ENCODE results near the gene TECPR2.

TECPR2 gene

DNA sequence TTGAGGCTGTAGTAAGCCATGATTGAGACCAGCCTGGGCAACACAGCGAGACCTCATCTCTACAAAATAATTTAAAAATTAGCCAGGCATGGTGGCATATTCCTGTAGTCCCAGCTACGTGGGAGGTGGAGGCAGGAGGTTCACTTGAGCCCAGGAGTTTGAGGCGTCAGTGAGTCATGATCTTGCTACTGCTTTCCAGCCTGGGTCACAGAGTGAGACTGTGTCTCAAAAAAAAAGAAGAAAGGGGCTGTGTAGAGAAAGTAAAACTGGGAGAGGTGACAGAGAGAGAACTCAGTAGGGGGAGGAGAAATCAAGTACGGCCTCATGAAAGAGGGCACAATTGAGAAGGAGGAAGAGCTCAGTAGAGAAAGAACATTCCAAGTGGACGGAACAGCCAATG lies 12.4 kb downstream of the TECPR2 start:
- DNase-seq, result peak; percentile 11

DNA sequence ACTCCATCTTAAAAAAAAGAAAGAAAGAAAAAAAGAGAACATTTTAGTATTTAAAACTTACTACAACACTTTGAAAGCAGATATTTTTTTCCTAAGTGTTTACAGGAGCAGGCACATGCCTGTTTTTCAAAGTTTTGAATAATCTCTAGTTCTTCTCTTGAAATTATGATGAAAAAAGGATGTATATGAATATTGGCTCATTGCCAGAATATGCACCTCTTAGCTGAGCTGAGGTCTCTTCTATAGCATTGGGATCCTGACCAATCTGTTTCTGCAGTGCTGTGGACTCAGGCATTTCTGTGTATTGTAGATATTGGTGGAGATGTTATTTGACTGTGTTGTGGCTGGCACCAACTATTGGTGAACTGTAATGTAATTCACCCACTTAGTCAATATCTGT lies 15.0 kb downstream of the TECPR2 start:
- no peak for DNase-seq

DNA sequence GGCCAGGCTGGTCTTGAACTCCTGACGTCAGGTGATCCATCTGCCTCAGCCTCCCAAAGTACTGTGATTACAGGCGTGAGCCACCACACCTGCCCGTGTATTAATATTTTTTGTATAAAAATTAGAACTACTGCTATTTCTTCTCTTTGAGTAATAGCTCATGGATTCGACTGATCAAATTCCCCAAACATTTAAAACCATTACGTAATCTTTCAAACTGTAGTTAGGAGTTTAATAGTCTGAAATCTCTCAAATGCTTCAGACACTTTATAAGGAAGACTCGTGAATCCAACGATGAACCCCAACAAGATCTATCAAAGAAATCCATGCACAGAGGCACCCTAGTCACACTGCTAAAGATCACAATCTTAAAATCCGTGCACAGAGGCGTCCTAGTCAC lies 16.1 kb downstream of the TECPR2 start:
- DNase-seq, result no peak

DNA sequence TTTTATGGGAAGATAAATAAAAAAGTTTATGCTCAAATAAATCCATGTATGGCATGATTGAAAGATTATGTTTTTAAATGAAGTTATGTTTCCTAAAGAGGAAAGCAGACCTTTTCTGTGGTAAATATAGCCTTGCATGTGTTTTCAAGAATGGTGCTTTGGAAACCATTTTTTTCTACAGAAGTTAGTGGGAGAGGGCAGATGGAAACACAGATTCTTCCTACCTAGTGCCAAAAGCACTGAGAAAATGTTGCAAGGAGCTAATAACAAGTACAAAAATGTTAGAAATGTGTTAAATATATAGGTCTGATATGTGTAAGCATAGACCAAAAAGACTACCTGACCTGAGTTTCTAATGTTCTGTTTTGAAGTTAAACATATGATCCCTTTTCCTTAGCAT lies 24.3 kb downstream of the TECPR2 start:
- no peak for DNase-seq

DNA sequence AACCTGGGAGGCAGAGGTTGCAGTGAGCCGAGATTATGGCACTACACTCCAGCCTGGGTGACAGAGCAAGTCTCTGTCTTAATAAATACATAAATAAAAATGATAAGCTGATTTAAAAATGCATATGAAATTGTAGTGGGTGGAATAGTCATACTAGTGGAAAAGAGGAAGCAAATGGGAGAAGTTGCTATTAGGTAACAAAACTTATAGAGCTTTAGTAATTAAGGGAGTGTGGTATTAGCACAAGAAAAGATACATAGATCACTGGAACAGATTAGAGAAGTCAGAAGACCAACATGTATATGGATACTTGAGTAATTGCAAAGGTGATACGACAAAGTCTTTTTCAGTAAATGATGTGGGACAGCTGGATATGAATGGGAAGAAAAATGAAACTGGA lies 26.5 kb downstream of the TECPR2 start:
- no peak for DNase-seq

DNA sequence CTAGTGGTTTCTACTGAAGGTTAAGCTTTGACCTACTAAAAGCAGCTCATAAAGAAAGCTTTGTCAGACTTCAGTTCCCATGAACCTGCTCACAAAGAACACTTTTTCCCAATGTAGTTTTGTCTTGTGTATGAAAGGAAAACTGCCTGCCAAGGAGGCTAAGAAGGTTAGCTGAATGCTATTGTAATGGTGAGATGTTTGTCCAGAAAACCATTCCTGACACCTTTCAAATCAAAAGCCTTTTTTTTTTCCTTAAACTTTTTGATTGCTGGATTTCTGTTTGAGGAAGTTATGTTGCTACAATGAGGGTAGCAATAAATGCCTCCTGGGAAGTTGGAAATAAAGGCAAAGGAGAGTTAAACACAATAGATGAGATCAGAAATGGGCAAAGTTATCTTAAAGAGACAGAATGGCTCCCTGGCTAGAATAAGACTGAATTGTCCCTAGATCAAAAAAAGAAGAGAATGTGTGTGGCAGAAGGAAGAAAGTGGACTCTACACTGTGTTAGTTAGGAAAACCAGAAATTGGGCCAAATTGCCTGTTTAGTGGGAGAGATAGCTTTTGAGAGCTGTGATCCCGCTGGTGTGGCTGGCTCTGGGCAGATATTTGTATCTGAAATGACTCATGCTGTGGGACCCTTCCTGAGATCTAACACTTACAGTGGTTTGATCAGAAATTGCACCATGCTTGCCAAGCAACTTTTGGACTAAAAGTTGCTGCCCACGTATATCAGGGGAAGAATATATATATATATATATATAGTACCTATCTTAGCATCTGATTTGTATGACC lies 27.5 kb downstream of the TECPR2 start:
- DNase-seq, result no peak

DNA sequence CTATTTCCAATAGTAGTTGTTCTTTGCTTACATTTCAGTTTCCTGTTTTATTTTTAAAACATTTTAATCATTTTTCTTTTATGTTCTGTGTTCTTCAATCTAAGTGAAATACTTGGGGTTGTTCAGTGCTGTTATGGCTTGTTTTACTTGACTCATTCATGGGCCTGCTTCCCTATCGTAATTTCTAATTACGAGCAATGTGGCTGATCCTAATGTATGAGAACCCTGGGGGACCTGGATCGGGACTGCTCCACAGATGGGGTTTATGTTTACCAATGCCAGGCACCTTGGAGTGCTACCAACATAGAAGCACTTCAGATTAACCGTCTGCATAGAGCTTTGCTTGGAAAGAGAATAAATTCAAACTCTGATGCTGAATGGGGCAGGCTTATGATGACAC lies 29.8 kb downstream of the TECPR2 start:
- DNase-seq, result no peak

DNA sequence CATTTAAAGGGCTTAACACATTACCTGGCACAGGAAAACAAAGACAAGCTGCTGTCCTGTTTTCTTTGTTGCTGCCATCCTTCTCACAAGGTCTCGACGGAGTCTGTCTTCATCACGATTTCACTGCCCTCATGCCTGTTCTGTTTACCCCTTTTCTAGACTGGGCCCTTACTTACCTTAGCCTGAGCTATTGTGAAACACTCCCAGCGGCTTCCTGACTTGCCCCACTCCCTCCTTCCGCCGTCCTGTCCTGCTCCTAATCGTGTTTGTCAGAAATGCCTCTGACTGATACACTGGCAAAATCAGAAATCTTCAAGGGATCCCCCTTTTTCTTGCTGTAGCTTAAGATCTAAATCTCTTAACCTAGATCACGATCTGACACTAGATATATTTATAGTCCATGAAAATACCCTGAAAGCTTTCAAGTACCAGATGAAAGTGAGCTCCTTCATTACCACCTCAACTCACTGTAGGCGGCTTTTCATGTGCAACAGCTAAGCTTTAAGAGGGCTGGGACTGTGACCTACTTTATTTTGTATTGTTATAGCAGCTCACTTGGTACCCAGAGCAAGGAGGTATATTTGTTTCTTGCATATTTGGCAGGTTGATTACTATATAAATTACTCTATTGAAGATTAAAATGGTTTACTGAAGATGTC lies 32.1 kb downstream of the TECPR2 start:
- DNase-seq, result no peak

DNA sequence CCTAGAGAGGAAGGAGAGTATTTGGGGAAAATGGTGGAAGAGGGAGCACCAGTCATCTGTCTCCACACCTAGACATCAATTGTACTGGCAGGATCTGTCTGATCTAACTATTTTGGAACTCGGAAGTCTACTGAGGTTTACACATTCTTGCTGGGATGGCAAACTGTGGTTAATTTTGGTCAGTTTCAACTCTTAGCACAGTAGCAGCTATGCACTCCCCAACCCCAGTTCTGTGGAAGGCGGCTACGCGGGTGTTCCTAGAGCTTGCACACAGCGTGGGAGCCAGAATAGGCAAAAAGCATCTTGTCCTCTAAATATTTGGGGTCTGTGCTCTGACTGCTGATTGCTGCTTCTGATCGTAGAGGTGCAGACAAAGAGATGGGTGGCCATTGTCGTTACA lies 33.8 kb downstream of the TECPR2 start:
- DNase-seq, result no peak

DNA sequence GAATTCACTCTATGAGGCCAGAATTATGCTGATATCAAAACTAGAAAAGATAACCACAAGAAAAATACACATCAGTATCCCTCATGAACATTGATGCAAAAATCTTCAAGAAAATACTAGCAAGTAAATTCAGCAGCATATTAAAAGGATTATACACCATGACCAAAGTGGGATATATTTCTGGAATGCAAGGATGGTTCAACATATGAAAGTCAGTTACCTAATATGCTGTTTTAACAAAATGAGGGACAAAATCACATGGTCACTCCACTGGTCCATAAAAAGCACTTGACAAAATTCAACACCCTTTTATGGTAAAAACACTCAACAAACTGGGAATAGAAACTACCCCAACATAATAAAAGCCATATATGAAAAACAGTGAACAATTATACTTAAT lies 40.3 kb downstream of the TECPR2 start:
- DNase-seq, result no peak

DNA sequence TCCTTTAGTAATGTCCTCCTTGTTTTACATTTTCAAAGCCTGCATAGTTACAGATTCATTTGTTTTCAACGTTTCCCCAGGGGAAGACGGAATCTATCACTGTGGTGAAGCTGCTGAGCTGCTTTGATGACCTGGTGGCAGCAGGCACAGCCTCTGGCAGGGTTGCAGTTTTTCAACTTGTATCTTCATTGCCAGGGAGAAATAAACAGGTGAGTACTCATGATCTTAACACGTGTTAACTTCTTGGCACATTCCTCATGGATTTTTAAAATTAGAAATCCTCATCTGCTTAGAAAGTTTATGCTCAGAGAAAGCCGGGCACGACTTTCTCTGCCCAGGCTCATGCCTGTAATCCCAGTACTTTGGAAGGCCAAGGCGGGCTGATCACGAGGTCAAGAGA lies 44.5 kb downstream of the TECPR2 start:
- no peak for DNase-seq

DNA sequence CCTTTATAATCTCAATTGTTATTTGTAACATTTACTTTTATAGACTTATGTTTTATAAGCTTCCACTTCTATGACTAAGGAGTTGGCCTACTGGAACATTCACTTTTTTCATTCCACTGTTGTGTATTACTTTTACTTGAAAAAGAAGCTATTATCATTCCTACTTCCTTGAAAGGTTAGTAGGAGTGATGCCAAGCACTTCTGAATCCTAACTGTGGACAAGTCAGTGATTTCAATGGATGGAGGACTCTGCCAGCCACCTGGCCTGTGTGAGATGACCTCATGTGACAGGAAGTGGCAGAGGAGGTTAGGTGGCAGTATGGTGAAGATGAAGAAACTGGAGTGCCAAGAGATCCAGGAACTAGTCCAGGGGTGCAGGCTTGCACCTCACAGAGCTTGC lies 46.0 kb downstream of the TECPR2 start:
- DNase-seq, result peak; percentile 17

DNA sequence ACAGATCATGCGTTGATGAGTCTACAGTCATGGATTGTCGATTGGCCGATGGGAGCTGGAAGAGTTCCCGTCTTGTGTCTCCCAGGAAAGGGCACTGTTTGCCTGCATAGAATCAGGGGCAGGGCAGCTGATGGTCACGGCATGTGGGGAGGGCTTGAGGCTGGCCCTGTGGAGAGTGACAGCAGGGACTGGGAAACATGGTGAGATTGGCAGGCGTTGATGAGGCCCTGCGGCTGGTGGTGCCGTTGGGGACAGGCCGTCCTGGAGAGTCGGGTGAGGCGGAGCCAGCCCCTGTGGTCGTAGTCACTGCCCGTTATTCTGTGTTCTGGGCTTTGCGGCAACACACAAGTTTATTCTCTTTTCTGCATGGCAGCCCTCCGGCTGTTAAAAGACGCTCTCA lies 52.9 kb downstream of the TECPR2 start:
- no peak for DNase-seq

DNA sequence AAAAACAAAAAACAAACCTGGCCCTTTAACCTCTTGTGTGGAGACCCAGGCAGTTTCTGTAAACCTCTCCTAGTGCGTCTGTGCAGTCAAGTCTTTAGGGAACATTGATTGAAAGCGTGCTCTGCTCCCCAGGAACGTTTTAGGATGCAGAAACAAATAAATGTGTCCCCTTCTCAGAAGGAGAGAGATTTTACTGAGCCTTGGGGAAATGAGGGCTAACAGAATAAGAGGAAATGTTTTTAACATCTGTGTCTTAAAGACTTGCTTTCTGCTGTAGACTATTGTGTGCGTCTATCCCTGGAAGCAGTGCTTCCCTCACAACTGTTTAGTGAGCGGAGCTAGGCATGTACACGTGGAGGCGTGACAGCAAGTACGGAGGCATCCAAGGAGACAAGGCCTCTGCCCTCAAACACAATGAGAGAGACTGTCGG lies 54.3 kb downstream of the TECPR2 start:
- no peak for DNase-seq

DNA sequence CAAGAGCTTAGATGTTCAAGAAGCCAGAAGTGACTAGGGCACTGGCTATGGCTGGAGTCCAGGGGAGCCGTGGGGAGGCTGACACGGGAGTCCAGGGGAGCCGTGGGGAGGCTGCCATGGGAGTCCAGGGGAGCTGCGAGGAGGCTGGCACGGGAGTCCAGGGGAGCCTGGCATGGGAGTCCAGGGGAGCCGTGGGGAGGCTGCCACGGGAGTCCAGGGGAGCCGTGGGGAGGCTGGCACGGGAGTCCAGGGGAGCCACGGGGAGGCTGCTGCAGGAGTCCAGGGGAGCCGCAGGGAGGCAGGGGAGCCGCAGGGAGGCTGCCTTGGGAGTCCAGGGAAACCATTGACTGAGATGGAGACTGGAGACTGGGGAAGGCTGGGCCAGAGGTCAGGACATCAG lies 54.9 kb downstream of the TECPR2 start:
- no peak for DNase-seq

DNA sequence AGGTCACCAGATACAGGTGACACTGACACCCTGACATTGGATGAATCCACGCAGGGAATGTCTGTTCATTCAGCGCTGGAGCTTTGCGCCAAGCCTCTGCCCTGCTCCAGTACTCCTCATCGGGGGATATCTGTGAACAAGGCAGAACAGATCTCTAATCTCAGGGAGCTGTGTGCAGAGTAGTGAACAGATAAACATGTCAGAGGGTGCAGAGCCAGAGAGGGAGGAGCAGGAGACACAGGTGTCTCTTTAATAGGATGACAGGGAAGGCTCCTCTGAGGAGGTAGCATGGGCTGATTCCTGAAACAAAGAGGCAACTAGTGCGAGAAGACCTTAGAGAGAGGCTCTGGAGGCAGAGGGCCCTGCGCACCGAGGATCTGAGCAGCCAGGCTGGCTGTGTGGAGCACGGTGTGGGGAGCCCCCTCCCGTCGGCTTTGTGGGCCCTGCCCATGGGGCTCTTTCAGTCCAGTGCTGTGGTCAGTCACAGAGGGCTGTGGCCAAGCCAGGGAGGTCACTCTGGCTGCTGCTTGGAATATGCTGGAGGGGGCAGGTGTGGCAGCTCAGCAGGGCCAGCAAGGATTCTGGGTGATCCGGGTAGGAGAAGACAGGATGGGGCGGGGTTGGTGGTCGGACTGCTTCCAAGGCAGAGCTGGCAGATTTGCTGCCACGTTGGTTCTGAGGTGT lies 55.6 kb downstream of the TECPR2 start:
- DNase-seq, result no peak

DNA sequence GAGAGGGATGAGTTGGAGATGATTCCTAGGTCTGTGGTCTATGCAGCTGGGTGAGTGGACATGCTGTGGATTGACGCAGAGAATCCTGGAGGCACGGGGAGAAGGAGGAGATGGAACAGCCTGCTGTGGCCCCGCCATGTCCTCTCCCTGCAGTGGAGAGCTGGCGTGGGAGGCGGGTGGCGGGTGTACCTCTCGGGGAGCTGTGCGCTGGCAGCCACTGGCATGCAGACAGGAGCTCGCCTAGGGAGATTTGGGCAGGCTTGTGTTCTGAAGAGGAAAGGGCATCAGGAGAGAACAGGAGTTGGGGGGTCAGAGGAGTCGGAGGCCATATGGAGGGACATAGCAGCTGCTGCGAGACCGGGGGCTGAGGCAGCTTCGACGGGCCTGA lies 56.1 kb downstream of the TECPR2 start:
- no peak for DNase-seq

DNA sequence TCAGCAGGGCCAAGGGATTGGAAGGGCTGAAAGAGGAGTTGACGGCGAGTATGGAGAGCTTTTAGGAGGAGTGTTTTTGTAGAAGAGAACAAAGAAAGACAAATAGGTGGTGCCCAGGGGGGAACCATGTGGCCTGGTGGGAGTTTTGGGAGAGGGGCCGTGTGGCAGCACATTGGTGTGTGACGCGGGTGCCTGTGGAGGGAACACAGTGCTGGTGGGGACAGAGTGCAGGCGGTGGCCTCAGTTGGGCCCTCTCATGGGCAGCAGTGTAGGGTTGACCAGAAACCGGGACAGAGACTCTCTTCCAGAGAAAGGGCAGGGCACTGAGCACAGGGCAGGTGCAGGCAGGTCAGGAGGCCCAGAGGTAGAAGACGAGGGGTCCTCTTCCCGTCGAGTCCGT lies 56.5 kb downstream of the TECPR2 start:
- DNase-seq, result no peak

DNA sequence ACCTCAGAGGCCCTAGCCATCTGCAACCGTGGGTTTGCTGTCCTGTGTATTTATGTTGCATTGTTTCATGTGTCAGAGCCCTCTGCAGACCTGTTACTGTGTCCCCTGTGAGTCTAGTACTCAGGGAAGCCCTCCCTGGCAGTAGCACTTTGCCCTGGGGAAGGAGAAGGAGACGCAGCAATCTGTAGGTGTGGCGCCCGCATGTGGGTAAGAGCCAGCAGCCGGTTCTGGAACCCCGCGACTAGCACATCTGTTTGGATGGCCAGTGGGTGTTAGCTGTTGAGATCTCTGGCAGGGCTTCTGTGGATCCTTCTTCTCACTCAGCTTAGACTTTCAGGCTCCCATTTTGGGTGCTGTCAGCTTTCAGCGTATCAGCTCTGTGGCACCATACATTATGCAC lies 57.0 kb downstream of the TECPR2 start:
- no peak for DNase-seq

DNA sequence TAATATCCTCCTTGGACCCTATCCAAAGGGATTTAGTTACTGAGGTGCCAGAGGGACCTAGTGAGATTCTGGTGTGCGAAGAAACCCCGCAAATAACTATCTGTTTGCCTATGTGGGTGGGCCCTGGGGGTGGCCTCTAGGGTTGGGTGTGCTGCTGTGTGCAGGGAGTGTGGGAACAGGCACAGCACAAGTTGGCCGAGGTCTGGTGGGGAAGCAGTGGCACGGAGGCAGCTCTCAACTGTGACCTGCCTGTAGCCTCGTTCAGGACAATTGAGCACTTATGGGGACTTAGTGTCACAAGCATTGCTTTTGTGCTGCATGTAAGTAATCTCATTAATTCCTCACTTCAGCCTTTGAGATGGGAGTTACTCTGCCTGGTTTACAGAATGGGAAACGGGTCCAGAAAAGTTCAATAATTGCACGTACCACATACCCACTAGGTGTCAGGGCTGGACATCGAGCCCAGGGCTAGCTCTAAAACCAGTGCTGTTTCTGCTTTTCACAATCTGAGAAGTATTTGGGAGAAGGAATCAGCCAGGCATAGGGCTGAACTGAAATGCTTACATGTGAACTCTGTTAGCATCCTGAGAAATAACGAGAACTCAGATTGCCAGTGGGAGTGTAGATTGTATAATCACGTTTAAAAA lies 58.8 kb downstream of the TECPR2 start:
- DNase-seq, result no peak

DNA sequence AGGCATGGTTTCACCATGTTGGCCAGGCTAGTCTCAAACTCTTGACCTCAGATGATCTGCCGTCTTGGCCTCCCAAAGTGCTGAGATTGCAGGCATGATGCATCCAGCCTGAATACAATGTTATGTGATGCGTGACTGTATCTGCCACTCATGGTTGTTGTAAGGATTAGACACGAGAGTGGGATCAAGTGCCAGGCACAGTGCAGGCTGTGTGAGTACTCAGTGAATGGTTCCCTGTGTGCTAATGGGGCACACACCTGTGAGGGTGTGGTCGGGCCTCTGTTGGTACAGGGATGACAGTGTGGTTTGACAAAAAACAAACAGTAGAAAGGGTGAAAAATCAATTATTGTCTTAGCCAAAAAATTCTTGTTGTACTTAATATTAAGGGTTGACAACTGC lies 61.8 kb downstream of the TECPR2 start:
- DNase-seq, result no peak

DNA sequence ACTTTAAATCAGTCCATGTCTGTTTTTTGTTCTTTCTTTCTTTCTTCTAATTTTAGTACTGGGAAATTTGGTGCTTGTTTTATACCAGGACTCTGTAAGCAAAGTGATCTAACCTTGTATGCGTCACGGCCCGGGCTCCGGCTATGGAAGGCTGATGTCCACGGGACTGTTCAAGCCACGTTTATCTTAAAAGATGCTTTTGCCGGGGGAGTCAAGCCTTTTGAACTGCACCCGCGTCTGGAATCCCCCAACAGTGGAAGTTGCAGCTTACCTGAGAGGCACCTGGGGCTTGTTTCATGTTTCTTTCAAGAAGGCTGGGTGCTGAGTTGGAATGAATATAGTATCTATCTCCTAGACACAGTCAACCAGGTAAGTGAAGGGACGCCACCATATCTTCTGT lies 62.2 kb downstream of the TECPR2 start:
- no peak for DNase-seq

DNA sequence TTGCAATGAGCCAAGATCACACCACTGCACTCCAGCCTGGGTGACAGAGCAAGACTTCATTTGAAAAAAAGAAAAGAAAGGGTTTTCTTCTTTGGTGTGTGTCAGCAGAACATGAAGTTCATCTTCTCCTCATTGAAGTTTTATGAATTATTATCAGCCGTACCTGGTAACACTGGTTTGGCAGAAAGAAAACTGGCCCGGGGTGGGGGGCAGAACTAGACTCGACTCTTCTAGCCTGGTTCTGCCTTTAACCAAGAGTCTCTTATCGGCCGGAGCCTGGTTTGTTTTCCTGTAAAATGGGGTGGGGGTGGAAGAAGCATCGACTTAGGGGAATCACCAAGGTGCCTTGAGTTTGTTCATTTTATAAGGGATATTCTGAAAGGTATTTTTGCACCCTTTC lies 64.1 kb downstream of the TECPR2 start:
- DNase-seq, result no peak

DNA sequence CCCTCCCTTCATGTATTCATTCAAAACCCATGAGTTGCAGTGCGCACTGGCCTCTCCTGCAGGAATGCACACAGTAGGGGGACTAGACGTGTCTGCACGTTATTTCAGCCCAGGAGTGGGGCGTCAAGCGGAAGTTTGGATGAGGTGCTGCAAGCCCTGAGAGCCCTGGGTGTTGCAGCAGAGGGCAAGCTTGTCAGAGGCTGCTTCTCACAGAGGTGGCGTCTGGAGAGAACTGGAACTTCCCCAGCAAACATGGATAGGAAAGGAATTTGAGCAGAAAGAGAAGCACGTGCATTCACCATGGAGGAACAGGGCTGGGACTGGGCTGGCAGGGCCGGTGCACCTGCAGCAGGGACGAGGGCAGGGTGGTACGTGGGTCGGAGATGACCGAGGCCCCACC lies 64.9 kb downstream of the TECPR2 start:
- DNase-seq, result no peak
